GM21528 (cell line): ENCODE results near the gene ITGBL1.

ENCODE experiments used
- ATAC-seq: cut with Tn5 transposase; IDR thresholded peaks from one replicate; pipeline ENCODE4 v1.9.1; 2021; ENCODE audit warnings: mild to moderate bottlenecking, moderate library complexity; ENCODE audit not compliant: unreplicated experiment, low FRiP score

The ITGBL1 gene

DNA sequence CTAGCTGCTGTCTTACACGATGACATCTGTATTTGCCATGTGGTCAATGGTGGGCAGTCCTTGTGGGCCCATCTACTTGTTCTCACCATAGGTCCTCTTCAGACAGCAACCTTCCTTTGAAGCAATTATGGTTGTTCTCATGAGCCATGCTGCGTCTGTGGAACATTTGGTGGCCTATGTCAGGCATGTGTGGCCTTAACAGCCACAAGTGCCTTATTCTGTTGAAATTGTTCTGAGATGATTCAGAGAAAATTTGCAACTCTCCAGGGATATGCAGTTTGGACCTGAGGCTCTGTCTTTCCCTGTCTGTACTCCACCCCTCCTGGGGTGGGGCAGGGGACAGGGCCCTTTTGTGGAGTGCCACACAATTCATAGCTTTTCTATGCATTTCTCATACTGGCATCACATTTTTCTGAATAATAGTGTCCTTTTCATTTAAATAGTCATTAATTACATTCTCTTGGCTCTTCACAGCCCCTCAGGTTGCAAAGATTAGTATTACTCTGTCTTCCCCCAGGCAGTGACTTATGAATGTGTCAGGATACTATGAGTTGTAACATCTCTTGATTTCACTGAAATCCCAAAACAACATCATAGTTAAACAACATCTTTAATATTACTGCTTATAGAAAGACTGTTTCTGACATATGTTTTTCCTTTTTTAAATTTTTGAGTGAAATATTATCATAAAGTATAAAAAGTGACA is 102.1 kb downstream of the ITGBL1 start:
- ATAC-seq, result no peak

DNA sequence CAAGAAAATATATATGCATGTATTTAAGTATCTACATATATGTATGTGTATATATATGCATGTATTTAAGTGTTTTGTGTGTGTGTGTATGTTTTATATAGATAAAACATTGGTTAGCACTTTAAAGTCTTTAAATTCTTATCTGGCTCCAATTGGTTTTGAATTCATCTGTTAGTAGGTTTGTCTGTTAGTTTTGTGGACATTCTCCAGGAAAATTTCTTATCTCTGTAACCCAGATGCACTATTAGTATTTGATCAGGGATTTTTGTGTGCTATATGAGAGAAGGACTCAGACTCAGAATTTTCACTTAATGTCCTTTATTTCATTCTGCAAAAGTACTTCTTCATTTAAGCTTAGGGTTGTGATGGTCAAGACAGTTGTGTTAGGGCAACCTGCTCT is 103.1 kb downstream of the ITGBL1 start:
- no peak for ATAC-seq

DNA sequence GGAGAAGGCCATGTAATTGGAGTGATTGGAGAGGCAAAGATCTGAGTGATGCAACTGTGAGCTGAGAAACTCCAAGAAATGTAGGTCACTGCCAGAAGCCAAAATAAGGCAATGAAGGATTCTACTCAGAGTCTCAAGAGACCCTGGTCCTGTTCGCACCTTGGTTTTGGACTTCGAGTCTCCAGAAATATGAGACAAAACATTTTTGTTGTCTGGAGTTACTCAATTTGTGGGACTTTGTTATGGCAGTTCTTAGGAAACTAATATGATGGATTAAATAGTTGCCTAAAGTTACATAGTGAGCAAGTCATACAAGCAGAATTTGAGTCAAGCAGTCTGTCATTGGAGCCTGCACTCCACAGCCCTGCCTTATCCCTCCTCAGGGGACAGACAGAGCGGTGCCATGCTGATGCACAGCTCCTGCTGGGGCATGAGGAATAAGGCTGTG is 104.2 kb downstream of the ITGBL1 start:
- ATAC-seq, result no peak

GRCh38 chr13:101565317-101565716 is 112.8 kb downstream of the ITGBL1 start:
- no peak for ATAC-seq

GRCh38 chr13:101567841-101568240 is 115.4 kb downstream of the ITGBL1 start:
- ATAC-seq, result no peak

- no peak for ATAC-seq
Measured at GRCh38 chr13:101569807-101570206, 117.3 kb downstream of the ITGBL1 start.

DNA sequence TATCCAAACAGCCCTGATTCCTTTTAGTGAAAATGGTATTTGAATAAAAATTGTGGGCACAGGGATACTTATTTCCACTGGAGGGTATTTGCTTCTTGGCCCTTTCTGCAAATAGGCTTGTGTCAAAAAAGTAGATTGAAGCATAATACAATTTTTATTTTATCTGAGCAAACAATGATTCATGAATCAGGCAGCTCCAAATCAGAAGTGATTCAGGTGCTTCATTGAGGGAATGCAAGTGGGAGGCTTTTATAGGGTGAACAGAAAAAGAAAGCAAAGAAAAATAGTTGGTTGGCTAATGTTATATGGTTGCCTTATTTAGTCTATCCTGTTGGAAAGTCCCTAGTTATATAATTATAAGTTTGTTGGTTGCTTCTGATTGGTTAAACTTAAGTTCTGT is 117.9 kb downstream of the ITGBL1 start:
- no peak for ATAC-seq

- no peak for ATAC-seq
Measured at GRCh38 chr13:101572456-101572855, 120.0 kb downstream of the ITGBL1 start.

DNA sequence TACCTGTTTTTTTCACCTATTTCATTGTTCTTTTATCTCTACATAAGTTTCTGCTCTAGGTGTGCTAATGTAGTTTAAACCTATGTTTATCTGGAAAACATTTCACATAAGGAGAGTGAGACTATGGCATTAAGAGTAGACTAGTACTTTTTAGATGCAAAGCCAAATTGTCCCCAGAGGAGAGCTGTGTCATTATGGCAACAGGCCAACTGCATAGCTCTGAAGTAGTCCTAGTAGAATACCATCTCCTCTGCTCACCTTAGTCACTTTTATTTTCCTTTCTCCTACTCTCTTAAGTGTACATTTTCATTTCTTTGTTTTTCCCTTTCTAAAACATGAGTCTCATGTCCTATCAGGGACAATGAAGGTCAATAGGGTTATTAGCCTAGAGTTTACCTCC is 123.1 kb downstream of the ITGBL1 start:
- ATAC-seq, result no peak

DNA sequence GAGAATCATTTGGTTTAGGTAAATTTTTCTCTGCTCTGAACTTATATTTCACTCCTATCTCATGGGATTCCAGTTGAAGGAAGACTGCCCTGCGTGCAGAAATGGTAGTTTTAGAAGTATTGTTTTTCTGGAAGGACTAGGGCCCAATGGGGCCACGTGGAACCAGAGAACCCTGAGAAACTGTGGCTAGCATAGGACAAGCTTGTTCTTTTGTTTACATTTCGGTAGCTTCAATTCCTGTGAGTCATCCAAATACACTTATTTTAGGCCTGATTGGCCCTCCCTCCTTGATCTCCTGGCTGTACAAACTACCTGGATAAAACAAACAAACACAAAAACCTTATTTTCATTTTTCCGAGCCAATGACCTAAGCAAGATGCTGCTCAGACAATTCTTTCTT is 124.0 kb downstream of the ITGBL1 start:
- ATAC-seq, result no peak

- no peak for ATAC-seq
Measured at GRCh38 chr13:101576977-101577376, 124.5 kb downstream of the ITGBL1 start.

DNA sequence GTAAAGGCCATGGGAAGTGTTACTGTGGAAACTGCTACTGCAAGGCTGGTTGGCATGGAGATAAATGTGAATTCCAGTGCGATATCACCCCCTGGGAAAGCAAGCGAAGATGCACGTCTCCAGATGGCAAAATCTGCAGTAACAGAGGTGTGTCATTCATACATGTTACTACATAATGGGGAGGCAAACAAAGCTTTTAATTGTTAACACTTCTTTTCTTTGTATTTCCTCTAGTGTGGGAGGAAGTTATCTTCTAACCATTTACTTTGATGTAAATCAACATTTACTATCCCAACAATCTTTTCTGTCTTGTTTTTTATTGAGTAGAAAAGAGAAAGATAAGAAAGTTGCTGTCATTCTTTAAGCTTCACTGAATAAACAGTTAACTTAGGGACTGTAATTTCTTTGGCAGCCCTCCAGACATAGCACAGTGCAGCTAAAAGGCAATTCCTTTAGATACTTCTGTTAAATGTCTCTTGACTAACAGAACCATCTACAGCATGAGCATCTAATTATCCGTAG is 126.9 kb downstream of the ITGBL1 start:
- ATAC-seq, result no peak

GRCh38 chr13:101584331-101584730 is 131.9 kb downstream of the ITGBL1 start:
- no peak for ATAC-seq

GRCh38 chr13:101590479-101590878 is 138.0 kb downstream of the ITGBL1 start:
- no peak for ATAC-seq

DNA sequence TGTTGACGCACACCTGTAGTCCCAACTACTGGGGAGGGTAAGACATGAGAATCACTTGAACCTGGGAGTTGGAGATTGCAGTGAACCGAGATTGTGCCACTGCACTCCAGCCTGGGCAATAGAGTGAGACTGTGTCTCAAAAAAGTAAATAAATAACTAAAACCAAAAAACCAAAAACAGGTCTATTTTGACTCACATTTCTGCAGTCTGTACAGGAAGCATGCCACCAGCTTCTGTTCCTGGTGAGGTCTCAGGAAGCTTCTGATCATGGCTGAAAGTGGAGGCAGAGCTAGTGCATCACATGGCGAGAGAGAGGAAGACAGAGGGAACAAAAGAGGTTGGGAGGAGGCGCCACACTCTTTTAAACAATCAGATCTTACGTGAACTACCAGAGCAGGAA is 142.5 kb downstream of the ITGBL1 start:
- no peak for ATAC-seq

DNA sequence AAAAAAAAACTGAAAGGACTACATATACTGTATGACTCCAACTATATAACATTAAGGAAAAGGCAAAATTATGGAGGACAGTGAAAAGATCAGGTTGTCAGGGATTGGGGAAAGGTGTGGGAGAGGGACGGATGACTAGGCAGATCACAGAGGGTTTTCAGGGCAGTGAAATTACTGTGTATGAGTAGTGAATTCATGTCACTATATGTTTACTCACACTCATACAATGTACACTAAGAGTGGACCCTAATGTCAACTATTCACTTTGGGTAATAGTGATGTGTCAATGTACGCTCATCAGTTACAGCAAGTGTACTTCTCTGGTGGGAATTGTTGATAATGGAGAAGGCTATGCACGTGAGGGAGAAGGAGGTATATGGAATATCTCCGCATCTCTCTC is 144.3 kb downstream of the ITGBL1 start:
- ATAC-seq, result no peak

- no peak for ATAC-seq
Measured at GRCh38 chr13:101611491-101612475, 159.3 kb downstream of the ITGBL1 start.

DNA sequence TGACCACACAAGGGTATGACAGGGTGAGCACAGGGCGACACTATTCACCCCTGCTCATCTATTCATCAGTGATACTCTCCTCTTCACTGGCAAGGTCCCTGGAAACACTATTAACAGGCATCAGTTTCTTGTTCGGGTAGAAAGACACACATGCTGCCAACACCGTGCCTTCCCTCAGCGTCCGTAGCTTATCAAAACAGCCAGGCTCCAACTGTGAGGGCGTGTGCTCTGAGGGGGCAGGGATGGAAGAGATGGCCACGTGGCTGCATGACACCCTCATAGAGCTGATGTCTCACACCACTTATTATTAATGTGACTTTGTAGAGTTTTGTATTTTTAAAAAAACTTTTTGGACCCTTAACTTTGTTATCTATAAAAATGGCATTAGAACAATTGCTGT is 160.3 kb downstream of the ITGBL1 start:
- ATAC-seq, result no peak

GRCh38 chr13:101614491-101614890 is 162.0 kb downstream of the ITGBL1 start:
- no peak for ATAC-seq

DNA sequence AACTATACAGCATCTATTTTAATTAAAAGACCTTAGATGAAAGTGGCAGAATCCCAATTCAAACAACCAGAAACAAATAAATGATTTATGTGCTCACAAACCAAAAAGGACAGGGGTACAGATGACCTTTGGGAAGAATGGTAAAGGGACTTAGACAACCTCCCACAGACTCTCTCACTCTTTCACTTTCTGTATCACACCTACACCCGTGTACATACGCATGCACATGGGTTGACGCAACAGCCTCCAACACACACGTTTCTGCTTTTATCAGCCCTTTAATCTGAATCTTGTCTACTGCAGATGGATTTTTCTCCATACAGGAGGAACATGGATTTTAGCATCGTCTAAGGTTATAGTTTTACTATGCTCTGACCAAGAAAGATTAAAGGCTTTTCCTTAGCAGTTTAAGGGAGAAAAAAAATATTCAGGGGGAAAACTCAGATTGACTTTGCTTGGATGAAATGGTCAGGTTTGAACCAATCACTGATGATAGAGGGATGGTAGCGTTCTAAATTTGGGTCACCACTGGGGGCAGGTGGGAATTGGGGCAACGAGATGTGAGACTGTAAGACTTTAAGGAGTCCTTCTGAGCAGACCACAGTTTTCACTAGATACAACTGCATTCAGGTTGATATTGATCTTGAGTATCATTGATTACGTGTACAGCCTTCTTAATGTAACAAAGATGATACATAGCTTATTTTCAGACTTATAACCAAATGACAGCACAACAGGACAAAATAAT is 166.1 kb downstream of the ITGBL1 start:
- ATAC-seq, result no peak

GRCh38 chr13:101621099-101621498 is 168.6 kb downstream of the ITGBL1 start:
- no peak for ATAC-seq
